Left ventricle myocardium inferior (tissue), 1 donor: ENCODE data around the gene PHTF1. TPM values are rescaled to one million over a fixed set of nuclear protein-coding genes. Genes with fewer than 3 reads are reported as not detected.

Source experiments
- DNase-seq: peaks from one replicate; pipeline ENCODE4 v3.0.0-alpha.2; 2020
- H3K27ac ChIP-seq: fragments of 200-600 bp; replicated peaks from 2 replicates; pipeline ENCODE4 v1.8.0; 2021
- H3K27me3 ChIP-seq: fragments of 200-600 bp; 2 replicates; pipeline ENCODE4 v1.8.0; 2021; ENCODE audit warnings: low read depth
- H3K36me3 ChIP-seq: fragments of 200-600 bp; 2 replicates; pipeline ENCODE4 v1.8.0; 2021
- H3K4me1 ChIP-seq: fragments of 200-600 bp; 2 replicates; pipeline ENCODE4 v1.8.0; 2021
- H3K4me3 ChIP-seq: fragments of 200-600 bp; 2 replicates; pipeline ENCODE4 v1.8.0; 2021; ENCODE audit warnings: mild to moderate bottlenecking, moderate library complexity
- H3K9me3 ChIP-seq: fragments of 200-600 bp; replicated peaks from 2 replicates; pipeline ENCODE4 v1.8.0; 2021
- CTCF ChIP-seq: fragments of 200-600 bp; IDR thresholded peaks from 2 replicates; pipeline ENCODE4 v1.8.0; 2021; ENCODE audit warnings: antibody characterized with exemption, mild to moderate bottlenecking, borderline replicate concordance
- intact Hi-C: fragments of 100-400 bp; cut with micrococcal nuclease; formaldehyde crosslinking; loops from one replicate; pipeline ENCODE4 v1.11.0; 2022
- total RNA-seq: library from RNA; stranded (reverse); fragmentation: NEBNext Ultra II Directional; extraction: Animal tissue kit (Norgen Biotek cat#: 25700); gene quantifications from one replicate; pipeline ENCODE4 v1.2.1, GENCODE V29; 2021
- donor health status: DM: no; HTN: yes; CAD: no; lungs with severe emphysema.

The PHTF1 gene
- total RNA-seq, 1 donor from 2014 or later: 10.7 TPM

- intact Hi-C loops: no loop called here
- H3K4me3 ChIP-seq: no peak overlapping the region
- peaks cover 20% of the 10 kb centered on the region for H3K4me1 ChIP-seq
- H3K27me3 ChIP-seq: no peaks in the 10 kb centered on the region
- H3K27ac ChIP-seq: no peak overlapping the region
- TF ChIP-seq CTCF: no peak
- no peaks in the 10 kb centered on the region for H3K9me3 ChIP-seq
- H3K36me3 ChIP-seq: peaks cover 6% of the 10 kb centered on the region
- no peak for DNase-seq
Observed at GRCh38 chr1:113662101-113662500, 97.2 kb downstream of the PHTF1 start.

GRCh38 chr1:113660088-113660487 is 99.2 kb downstream of the PHTF1 start:
- no peaks in the 10 kb centered on the region for H3K36me3 ChIP-seq

GRCh38 chr1:113659556-113659955 is 99.7 kb downstream of the PHTF1 start:
- Histone ChIP-seq H3K27ac (no peak overlapping the region), H3K27me3 (no peaks in the 10 kb centered on the region), H3K4me3 (no peak overlapping the region), H3K36me3 (peaks cover under 1% of the 10 kb centered on the region), H3K9me3 (no peaks in the 10 kb centered on the region), H3K4me1 (peaks cover 20% of the 10 kb centered on the region)
- DNase-seq: no peak
- intact Hi-C loops: no loop called here
- no peak for TF ChIP-seq CTCF

More at GRCh38 chr1:113660088-113660487, 99.2 kb downstream of the PHTF1 start:
- Histone ChIP-seq H3K27ac (no peak overlapping the region), H3K4me1 (peaks cover 20% of the 10 kb centered on the region), H3K27me3 (no peaks in the 10 kb centered on the region), H3K9me3 (no peaks in the 10 kb centered on the region), H3K4me3 (no peak overlapping the region)
- DNase-seq: no peak
- TF ChIP-seq CTCF: no peak
- intact Hi-C loops: no loop called here

- no peak overlapping the region for H3K27ac ChIP-seq
- H3K4me3 ChIP-seq: no peak overlapping the region
- no peaks in the 10 kb centered on the region for H3K27me3 ChIP-seq
- DNase-seq: no peak
- TF ChIP-seq CTCF: no peak
- peaks cover 20% of the 10 kb centered on the region for H3K4me1 ChIP-seq
- intact Hi-C loops: no loop called here
- peaks cover 6% of the 10 kb centered on the region for H3K36me3 ChIP-seq
- H3K9me3 ChIP-seq: no peaks in the 10 kb centered on the region
Observed at GRCh38 chr1:113659035-113659434, 100.3 kb downstream of the PHTF1 start.

- Histone ChIP-seq H3K27me3 (no peaks in the 10 kb centered on the region), H3K27ac (peak overlapping the region; percentile 51)
Observed at GRCh38 chr1:113657556-113658063, 101.7 kb downstream of the PHTF1 start.

More at GRCh38 chr1:113657556-113658063, 101.7 kb downstream of the PHTF1 start:
- no peak for DNase-seq
- H3K9me3 ChIP-seq: no peaks in the 10 kb centered on the region
- TF ChIP-seq CTCF: no peak
- intact Hi-C loops: no loop called here
- H3K36me3 ChIP-seq: peaks cover 11% of the 10 kb centered on the region
- H3K4me3 ChIP-seq: no peak overlapping the region
- peaks cover 20% of the 10 kb centered on the region for H3K4me1 ChIP-seq
